ENCODE measurements around the gene AGFG1. TPM values are rescaled to one million over a fixed set of nuclear protein-coding genes. Genes with fewer than 3 reads are reported as not detected.
"Not testable (repeated sequence)": the region's sequence is repeated elsewhere in the genome, so short reads cannot be mapped to it uniquely, and the experiment has no call there.

Gene AGFG1
- total RNA-seq, 1 donor from 2014 or later = 58.2 TPM

- intact Hi-C loops (cut with DNase I); DNase-seq (ENCODE audit: low spot score): not testable (repeated sequence)
Observed at GRCh38 chr2:227518278-227518865, 46.4 kb downstream of the AGFG1 start.

DNA sequence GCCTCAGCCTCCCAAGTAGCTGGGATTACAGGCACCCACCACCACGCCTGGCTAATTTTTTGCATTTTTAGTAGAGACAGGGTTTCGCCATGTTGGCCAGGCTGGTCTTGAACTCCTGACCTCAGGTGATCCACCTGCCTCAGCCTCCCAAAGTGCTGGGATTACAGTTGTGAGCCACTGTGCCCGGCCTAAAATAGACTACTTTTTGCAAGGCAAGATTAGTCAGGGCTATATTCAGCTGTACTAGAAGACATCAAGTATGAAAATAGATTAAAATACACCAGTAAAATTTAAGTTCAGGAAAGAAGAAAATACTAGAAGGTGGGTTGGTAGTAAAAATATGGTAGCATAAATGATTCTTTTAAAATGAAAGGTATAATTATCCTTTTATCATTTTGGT is 49.2 kb downstream of the AGFG1 start:
- DNase-seq (ENCODE audit: low spot score); intact Hi-C loops (cut with DNase I): not testable (repeated sequence)

GRCh38 chr2:227524665-227525064 is 52.7 kb downstream of the AGFG1 start:
- no peak for DNase-seq (ENCODE audit: low spot score)
- intact Hi-C loops (cut with DNase I) = no loop called here

- no peak for DNase-seq (ENCODE audit: low spot score)
- intact Hi-C loops (cut with DNase I) = no loop called here
Observed at GRCh38 chr2:227527351-227527750, 55.4 kb downstream of the AGFG1 start.

DNA sequence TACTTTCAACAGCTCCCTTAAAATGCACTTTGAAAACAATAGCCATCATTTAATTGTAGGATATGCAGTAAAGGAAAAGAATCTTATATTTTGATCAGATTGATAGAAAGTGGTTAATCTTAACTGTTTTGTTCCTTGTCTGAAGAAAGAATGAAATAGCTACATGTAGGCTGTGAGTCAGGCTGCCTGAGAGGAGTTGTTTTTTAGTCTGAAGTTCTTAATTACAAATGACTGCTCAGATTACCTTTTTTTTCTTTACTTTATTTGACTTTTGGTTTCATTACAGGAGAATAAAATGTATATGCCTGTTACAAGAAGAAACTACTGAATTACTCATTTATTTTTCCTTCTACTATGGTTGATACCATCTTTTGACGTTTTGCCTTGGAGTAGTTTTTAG is 56.8 kb downstream of the AGFG1 start:
- DNase-seq (ENCODE audit: low spot score) = no peak
- intact Hi-C loops (cut with DNase I) = no loop called here

DNA sequence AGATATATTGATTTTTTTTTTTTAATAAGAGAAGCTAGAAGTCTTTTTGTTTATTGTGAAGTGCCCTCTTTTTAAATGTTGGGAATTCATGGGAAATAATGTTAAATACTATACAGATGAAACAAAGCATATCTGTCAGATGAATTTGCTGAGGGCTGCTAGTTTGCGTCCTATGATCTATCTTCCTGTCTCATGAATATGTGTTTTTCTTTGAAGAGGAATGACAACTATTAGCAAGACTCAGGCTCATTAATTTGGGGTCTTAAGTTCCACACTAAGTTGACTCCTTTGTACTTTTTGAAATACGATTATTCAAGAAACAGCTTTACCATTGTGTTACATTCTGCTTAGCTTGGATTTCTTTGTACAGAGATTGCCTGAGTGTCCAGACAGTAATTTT is 57.9 kb downstream of the AGFG1 start:
- DNase-seq (ENCODE audit: low spot score) = no peak
- intact Hi-C loops (cut with DNase I) = no loop called here

GRCh38 chr2:227534714-227535113 is 62.8 kb downstream of the AGFG1 start:
- intact Hi-C loops (cut with DNase I) = no loop called here
- no peak for DNase-seq (ENCODE audit: low spot score)

DNA sequence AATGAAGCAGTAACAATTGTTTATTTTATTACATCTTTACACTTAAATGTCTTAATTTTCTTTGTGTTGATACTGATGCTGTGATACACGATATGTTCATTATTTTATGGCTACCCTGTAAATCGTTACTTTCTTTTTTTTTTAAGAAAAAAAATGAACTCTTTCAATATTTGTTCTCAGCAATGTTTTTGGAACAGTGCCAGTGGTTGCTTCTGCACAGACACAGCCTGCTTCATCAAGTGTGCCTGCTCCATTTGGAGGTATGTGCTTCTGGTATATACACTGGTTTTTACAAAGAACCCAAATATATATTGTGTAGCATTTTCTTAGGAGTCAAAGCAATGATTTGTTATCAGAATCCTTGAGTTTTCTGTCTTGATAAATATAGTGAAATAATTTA is 64.5 kb downstream of the AGFG1 start:
- no peak for DNase-seq (ENCODE audit: low spot score)
- intact Hi-C loops (cut with DNase I) = no loop called here

DNA sequence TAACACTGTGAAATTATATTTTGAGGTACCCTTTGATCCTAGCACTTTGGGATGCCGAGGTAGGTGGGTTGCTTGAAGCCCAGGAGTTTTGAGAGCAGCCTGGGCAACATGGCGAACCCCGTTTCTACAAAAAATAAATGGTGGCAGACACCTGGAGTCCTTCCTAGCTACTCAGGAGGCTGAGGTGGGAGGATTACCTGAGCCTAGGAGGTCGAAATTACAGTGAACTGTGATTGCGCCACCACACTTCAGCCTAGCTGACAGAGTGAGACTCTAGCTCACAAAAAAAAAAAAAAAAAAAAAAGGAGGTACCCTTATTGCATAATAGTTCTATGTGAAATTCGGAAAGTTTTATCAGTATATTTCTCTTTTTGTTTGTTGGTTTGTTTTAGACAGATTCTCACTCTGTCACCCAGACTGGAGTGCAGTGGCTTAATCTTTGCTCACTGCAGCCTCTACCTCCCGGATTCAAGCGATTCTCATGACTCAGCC is 67.6 kb downstream of the AGFG1 start:
- intact Hi-C loops (cut with DNase I) = no loop called here
- DNase-seq (ENCODE audit: low spot score) = no peak

DNA sequence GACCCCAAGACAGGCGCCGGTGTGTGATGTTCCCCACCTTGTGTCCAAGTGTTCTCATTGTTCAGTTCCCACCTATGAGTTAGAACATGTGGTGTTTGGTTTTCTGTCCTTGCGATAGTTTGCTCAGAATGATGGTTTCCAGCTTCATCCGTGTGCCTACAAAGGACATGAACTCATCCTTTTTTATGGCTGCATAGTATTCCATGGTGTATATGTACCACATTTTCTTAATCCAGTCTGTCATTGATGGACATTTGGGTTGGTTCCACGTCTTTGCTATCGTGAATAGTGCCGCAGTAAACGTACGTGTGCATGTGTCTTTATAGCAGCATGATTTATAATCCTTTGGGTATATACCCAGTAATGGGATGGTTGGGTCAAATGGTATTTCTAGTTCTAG is 68.4 kb downstream of the AGFG1 start:
- DNase-seq (ENCODE audit: low spot score); intact Hi-C loops (cut with DNase I): not testable (repeated sequence)

- intact Hi-C loops (cut with DNase I) = no loop called here
- DNase-seq (ENCODE audit: low spot score) = no peak
Observed at GRCh38 chr2:227545990-227546389, 74.0 kb downstream of the AGFG1 start.

DNA sequence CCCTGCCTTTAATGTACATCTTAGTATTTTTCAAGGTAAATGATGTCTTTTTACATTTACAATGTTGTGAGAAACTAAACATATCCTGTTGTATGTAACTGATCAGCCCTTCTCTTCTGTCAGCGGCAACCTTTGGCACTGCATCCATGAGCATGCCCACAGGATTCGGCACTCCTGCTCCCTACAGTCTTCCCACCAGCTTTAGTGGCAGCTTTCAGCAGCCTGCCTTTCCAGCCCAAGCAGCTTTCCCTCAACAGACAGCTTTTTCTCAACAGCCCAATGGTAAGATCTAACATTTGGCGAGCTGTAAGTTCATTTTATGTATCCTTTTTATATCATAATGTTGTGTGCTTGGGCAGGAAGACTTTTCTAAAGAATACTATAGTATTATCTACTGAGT is 79.9 kb downstream of the AGFG1 start:
- intact Hi-C loops (cut with DNase I) = no loop called here
- no peak for DNase-seq (ENCODE audit: low spot score)

- DNase-seq (ENCODE audit: low spot score) = no peak
- intact Hi-C loops (cut with DNase I) = no loop called here
Observed at GRCh38 chr2:227562581-227562980, 90.6 kb downstream of the AGFG1 start.

DNA sequence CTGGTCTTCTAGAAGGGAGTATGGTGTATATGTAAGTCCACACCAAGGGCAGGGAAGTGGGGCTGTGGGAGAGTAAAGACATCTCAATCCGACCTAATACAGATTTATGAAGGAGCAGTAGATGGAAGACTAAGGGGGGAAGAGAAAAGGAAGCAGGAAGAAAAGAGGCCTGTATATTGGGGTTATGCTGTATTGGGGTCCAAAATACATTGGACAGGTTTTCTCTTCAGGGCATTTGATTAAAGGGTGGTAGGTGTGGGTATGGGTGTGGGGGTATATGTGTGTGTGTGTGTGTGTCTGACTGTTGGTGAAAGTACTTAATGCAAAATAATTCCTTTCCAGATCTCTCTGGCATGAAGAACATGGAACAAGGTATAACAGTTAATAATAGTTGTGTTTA is 93.1 kb downstream of the AGFG1 start:
- intact Hi-C loops (cut with DNase I) = no loop called here
- DNase-seq (ENCODE audit: low spot score) = no peak

- intact Hi-C loops (cut with DNase I) = no loop called here
- DNase-seq (ENCODE audit: low spot score) = no peak
Observed at GRCh38 chr2:227566012-227566411, 94.1 kb downstream of the AGFG1 start.

DNA sequence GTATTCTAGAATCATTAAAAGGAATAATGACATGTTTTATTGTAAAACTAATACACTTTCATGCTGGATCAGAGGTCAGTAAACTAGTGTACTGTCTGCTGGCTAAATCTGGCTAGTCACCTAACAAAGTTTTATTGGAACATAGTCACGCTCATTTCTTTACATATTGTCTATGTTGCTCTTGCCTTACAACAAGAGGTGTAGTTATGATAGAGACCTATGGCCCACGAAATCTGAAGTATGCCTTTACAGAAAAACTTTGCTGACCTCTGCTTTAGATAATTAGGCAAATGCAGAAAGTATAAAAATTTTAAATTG is 96.9 kb downstream of the AGFG1 start:
- DNase-seq (ENCODE audit: low spot score) = no peak
- intact Hi-C loops (cut with DNase I) = no loop called here

DNA sequence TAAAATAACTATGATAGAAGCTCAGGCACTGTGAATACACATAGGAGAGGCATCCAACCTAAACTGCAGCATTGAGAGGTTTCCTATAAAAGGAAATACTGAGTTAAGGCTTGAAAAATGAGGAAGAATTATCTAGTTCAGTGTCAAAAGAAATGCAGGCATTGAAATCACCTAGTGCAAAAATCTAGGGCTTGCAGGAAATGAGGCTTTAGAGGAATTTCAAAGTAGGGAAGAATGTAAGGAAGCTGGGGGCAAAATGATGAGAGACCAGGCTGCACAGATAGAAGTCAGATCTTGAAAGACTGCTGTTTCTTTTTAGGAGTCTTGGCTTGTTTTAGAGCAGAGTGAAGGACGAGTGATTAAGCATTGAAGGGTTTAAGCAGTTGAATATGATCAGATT is 98.7 kb downstream of the AGFG1 start:
- DNase-seq (ENCODE audit: low spot score) = no peak
- intact Hi-C loops (cut with DNase I) = loop anchor here (10.0 kb wide), 1 partner anchor 166 kb away; no protein-coding TSS in a partner anchor

GRCh38 chr2:227576110-227576509 is 104.2 kb downstream of the AGFG1 start:
- no peak for DNase-seq (ENCODE audit: low spot score)
- intact Hi-C loops (cut with DNase I) = loop anchor here (10.0 kb wide), 1 partner anchor 171 kb away; no protein-coding TSS in a partner anchor

DNA sequence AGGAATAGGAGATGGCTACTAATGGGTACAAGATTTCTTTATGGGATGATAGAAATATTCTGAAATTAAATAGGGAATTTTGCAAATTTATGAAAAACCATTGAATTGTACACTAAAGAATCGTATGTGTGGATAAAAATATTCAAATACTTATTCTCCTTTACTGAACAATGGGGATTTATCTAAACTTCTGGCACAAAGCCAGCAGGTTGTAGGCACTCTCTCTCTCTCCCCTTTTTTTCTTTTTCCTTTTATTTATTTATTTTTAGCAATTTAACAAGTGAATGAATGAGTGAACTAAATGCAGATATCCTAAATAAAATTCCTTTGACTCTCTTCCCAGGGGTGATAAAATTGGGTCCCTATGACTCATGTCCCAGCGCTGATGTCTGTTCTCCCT is 104.9 kb downstream of the AGFG1 start:
- DNase-seq (ENCODE audit: low spot score) = no peak
- intact Hi-C loops (cut with DNase I) = loop anchor here (10.0 kb wide), 1 partner anchor 172 kb away; no protein-coding TSS in a partner anchor

GRCh38 chr2:227577555-227577954 is 105.6 kb downstream of the AGFG1 start:
- intact Hi-C loops (cut with DNase I) = loop anchor here (10.0 kb wide), 1 partner anchor 173 kb away; no protein-coding TSS in a partner anchor
- DNase-seq (ENCODE audit: low spot score) = no peak

- intact Hi-C loops (cut with DNase I) = loop anchor here (10.0 kb wide), 1 partner anchor 174 kb away; no protein-coding TSS in a partner anchor
- DNase-seq (ENCODE audit: low spot score) = no peak
Observed at GRCh38 chr2:227578642-227579041, 106.7 kb downstream of the AGFG1 start.

- DNase-seq (ENCODE audit: low spot score) = no peak
- intact Hi-C loops (cut with DNase I) = loop anchor here (10.0 kb wide), 1 partner anchor 175 kb away; no protein-coding TSS in a partner anchor
Observed at GRCh38 chr2:227579791-227580190, 107.8 kb downstream of the AGFG1 start.

All from cardiac septum (tissue), 1 donor.